22Rv1 (cell line): ENCODE data around the gene ASPRV1.

Experiments
- CTCF ChIP-seq: fragments of 450-650 bp; IDR thresholded peaks from 2 replicates; pipeline ENCODE4 v1.5.1; 2017; ENCODE audit warnings: mild to moderate bottlenecking
- ZFX ChIP-seq: fragments of 450-650 bp; IDR thresholded peaks from 2 replicates; pipeline ENCODE4 v1.6.1; 2017; ENCODE audit warnings: antibody characterized with exemption, borderline replicate concordance

- TF ChIP-seq CTCF: peak; percentile 82
- no peak for TF ChIP-seq ZFX
Measured at GRCh38 chr2:69911985-69912563, 49.4 kb downstream of the ASPRV1 start.
